ENCODE data around the gene VTI1A. TPM values are rescaled to one million over a fixed set of nuclear protein-coding genes. Genes with fewer than 3 reads are reported as not detected.

VTI1A gene
- total RNA-seq, 1 donor from 2014 or later = 22.7 TPM

GRCh38 chr10:112407696-112408095 is 39.3 kb upstream of the VTI1A start:
- no peak for DNase-seq (ENCODE audit: low spot score)
- H3K27ac Mint-ChIP-seq (ENCODE audit: unreplicated experiment) = no peak overlapping the region
- no peaks in the 10 kb centered on the region for H3K36me3 Mint-ChIP-seq (ENCODE audit: low read depth)
- TF ChIP-seq CTCF (IDR thresholded peaks at IDR 0.05) = no peak
- peaks cover 26% of the 10 kb centered on the region for H3K27me3 Mint-ChIP-seq (ENCODE audit: low read depth)
- no peaks in the 10 kb centered on the region for H3K9me3 Mint-ChIP-seq (ENCODE audit: low read depth)
- H3K4me1 Mint-ChIP-seq (ENCODE audit: low read depth) = no peaks in the 10 kb centered on the region
- H3K4me3 Mint-ChIP-seq (ENCODE audit: unreplicated experiment) = no peak overlapping the region

- Mint-ChIP-seq H3K27ac (ENCODE audit: unreplicated experiment) (no peak overlapping the region), H3K36me3 (ENCODE audit: low read depth) (no peaks in the 10 kb centered on the region), H3K4me1 (ENCODE audit: low read depth) (no peaks in the 10 kb centered on the region), H3K27me3 (ENCODE audit: low read depth) (peaks cover 24% of the 10 kb centered on the region), H3K9me3 (ENCODE audit: low read depth) (no peaks in the 10 kb centered on the region), H3K4me3 (ENCODE audit: unreplicated experiment) (no peak overlapping the region)
- no peak for DNase-seq (ENCODE audit: low spot score)
- no peak for TF ChIP-seq CTCF (IDR thresholded peaks at IDR 0.05)
These were observed 37.7 kb upstream of the VTI1A start for GRCh38 chr10:112409299-112409698.

DNA sequence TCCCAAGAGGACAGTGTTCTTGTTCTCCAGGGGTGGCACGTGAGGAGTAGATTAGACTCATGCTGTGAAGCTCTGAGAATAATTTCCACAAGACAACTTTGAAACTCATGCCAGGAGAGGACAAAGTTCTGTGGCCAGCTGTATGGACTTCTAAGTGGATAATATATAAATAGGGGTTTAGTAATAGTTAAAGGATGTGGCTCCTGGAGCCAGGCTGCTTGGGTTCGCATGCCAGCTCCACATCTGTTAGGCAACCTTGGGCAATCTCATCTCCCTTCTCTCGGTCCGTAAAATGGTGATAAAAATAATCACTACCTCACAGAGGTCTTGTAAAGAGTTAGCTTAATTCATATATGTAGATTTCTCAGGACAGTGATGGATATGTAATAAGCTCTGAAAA is 37.3 kb upstream of the VTI1A start:
- Mint-ChIP-seq H3K36me3 (ENCODE audit: low read depth) (no peaks in the 10 kb centered on the region), H3K27me3 (ENCODE audit: low read depth) (peaks cover 23% of the 10 kb centered on the region), H3K4me1 (ENCODE audit: low read depth) (no peaks in the 10 kb centered on the region), H3K9me3 (ENCODE audit: low read depth) (no peaks in the 10 kb centered on the region), H3K27ac (ENCODE audit: unreplicated experiment) (no peak overlapping the region), H3K4me3 (ENCODE audit: unreplicated experiment) (no peak overlapping the region)
- no peak for DNase-seq (ENCODE audit: low spot score)
- no peak for TF ChIP-seq CTCF (IDR thresholded peaks at IDR 0.05)

DNA sequence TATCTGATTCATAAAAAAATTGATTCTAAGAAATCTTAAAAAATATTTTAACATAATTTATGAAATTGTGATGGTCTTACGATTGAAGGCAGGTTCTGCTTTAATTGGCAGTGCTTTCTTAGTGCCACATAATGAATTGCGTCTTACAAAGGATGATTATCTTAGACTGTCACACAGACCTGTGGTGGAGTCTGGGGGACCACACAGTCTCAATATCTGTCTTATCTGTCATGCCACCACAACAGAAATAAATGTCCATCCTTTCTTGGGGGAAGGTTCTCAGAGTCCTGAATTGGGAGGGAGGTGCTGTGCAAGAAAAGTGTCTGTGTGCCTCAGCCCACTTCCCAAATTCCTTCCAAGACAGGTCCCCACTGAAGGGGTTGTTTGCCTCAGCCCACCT is 34.3 kb upstream of the VTI1A start:
- Mint-ChIP-seq H3K4me3 (ENCODE audit: unreplicated experiment) (no peak overlapping the region), H3K36me3 (ENCODE audit: low read depth) (no peaks in the 10 kb centered on the region), H3K9me3 (ENCODE audit: low read depth) (no peaks in the 10 kb centered on the region), H3K27me3 (ENCODE audit: low read depth) (peaks cover 23% of the 10 kb centered on the region), H3K4me1 (ENCODE audit: low read depth) (no peaks in the 10 kb centered on the region), H3K27ac (ENCODE audit: unreplicated experiment) (no peak overlapping the region)
- TF ChIP-seq CTCF (IDR thresholded peaks at IDR 0.05) = no peak
- no peak for DNase-seq (ENCODE audit: low spot score)

DNA sequence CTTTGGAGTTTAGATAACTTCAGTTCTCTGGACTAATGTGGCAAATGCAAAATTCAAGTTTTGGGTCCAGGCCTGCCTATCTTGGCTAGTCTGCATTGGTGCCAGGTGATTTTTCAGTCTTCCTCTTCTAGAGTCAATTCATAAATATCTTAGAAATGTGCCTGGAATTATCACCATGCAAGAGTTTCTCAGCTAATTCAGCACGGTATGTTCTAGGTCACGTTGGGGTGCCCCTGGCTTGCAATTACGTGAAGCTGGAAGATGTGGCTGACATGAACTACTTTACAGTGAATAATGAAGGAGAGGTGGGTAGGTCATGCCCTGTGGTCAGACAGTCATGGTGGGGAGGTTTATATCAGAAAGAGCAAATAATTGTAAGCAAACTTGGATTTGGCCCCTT is 25.3 kb upstream of the VTI1A start:
- no peaks in the 10 kb centered on the region for H3K36me3 Mint-ChIP-seq (ENCODE audit: low read depth)
- H3K9me3 Mint-ChIP-seq (ENCODE audit: low read depth) = no peaks in the 10 kb centered on the region
- DNase-seq (ENCODE audit: low spot score) = no peak
- peaks cover 2% of the 10 kb centered on the region for H3K4me1 Mint-ChIP-seq (ENCODE audit: low read depth)
- H3K4me3 Mint-ChIP-seq (ENCODE audit: unreplicated experiment) = no peak overlapping the region
- H3K27ac Mint-ChIP-seq (ENCODE audit: unreplicated experiment) = no peak overlapping the region
- TF ChIP-seq CTCF (IDR thresholded peaks at IDR 0.05) = no peak
- no peaks in the 10 kb centered on the region for H3K27me3 Mint-ChIP-seq (ENCODE audit: low read depth)
